ENCODE data around the gene FZD4.

- no peak for TF ChIP-seq CTCF (IDR thresholded peaks at IDR 0.05)
- TF ChIP-seq POLR2A (IDR thresholded peaks at IDR 0.05), result no peak
Measured at GRCh38 chr11:86923999-86924766, 31.0 kb downstream of the FZD4 start.

Measured in ovary (tissue), 3 donors.